HG03175 (cell line): ENCODE data around the gene NPL.

Experiments used
- ATAC-seq: cut with Tn5 transposase; IDR thresholded peaks from one replicate; pipeline ENCODE4 v1.9.1; 2021; ENCODE audit warnings: mild to moderate bottlenecking, moderate library complexity; ENCODE audit not compliant: unreplicated experiment

The NPL gene

GRCh38 chr1:182861994-182862393, 72.4 kb downstream of the NPL start:
- no peak for ATAC-seq

DNA sequence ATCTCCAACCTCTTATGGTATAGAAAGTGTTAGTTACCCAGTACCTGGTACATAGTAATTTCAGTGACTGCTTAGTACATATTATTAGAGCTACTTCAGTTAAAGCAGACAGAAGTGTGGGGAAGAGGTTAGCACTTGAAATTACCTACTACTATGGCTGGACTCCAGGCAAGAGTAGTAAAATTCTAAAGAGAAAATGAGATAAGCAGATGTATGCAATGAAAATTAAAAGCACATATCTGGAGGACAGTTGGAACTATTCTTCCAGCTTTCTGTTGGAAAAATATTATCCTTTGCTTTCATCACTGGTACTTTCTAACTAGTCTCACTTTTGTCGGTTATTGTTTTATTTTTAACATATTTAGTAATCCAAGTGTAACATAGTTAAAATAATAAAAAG, 73.3 kb downstream of the NPL start:
- ATAC-seq = no peak

DNA sequence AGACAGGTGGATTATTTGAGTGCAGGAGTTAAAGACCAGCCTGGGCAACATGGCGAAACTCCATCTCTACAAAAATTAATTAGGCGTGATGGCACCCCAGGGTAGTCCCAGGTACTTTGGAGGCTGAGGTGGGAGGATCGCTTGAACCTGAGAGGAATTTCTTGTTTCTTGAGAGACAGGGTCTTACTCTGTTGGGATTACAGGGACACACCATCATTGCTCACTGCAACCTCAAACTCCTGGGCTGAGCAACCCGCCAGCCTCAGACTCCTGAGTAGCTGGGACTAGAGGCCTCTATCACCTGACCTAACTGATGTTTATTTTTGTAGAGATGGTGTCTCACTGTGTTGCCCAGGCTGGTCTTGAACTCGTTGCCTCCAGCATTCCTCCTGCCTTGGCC, 74.4 kb downstream of the NPL start:
- ATAC-seq = no peak

DNA sequence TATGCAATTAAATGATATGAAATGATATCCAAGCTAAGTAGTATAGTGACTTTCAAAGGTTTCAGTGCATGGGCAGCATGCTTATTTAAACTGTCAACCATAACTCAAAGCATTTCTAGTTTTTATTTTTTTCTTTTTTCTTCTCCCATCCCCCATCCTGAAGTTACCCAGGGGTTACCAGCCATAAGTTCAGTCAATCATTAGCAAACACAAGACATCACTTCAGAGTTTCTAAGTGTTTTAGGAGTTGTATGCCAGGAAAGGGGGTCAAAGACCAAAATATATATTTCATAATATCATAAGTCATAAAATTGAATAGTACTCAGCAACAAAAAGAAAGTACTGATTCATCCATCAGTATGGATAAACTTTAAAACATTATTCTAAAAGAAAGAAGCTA, 78.3 kb downstream of the NPL start:
- ATAC-seq = no peak

DNA sequence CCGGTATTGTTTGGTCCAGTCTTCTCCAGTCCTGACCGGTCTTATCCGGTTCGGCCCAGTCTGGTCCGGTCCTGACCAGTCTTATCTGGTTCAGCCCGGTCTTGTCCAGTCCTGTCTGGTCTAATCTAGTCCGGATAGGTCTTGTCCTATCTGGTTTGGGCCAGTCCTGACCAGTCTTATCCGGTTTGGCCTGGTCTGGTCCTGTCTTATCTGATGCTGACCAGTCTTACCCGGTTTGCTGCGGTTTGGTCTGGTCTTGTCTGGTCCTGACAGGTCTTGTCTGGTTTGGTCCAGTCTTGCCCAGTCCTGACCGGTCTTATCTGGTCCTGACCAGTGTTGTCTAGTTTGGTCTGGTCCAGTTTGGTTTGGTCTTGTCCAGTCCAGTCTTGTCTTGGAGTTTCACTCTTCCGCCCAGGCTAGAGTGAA, 79.7 kb downstream of the NPL start:
- ATAC-seq = no peak

DNA sequence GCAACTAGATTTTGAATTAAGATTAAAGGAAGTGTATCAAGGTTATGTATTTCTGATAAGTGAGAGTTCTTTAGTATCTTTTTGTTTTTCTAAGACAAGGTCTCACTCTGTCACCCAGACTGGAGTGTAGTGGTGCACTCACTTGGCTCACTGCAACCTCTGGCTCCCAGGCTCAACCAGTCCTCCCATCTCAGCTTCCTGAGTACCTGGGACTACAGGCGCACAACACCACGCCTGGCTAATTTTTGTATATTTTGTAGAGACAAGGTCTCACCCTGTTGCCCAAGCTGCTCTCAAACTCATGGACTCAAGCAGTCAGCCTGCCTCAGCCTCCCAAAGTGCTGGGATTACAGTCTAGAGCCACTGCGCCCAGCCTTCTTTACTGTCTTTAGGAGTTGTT, 83.3 kb downstream of the NPL start:
- ATAC-seq = no peak

DNA sequence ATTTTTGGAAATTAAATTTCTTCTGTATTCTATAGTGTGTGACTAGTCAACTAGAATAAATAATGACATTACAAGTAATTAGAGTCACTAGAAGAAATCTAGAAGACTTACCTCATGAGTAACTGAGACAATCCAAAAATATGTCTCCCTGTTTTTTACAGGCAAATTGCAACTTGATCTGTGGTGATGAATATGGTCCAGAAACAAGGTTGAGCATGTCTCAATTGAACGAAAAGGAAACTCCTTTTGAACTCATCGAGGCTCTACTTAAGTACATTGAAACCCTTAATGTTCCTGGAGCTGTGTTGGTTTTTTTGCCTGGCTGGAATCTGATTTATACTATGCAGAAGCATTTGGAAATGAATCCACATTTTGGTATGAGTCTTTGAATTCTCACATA, 86.3 kb downstream of the NPL start:
- ATAC-seq = no peak

DNA sequence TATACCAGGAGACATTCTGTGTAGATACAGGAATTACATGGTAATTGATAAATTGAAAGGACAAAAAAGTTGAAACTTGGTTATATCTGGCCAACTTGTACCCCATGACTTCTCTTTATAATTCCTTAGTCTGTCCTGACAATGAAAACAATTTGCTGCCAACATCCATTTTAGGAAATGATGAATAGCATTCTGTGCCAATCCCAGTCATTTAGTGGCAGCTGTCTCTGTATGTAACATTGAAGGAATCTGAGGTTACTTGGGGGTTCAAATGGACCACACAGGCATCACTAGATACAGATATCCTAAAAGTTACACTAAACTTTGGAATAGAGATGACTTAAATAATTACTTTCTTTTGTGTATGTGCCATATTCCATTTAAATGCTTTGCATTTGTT, 87.8 kb downstream of the NPL start:
- no peak for ATAC-seq

DNA sequence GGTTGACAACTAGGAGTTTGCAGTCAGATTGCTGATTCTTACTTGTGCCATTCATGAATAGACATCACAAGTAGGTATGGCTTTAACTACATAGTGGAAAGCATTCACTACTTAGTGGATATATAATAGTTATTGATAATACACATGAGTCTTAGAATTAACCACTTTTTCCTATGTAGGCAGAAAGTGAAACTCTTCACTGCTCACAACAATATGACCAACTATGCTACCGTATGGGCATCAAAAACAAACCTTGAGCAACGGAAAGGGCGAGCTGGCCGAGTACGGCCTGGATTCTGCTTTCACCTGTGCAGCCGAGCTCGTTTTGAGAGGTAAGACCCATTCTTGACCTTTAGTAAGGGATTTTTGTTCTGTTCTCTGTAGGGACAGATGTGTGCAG, 88.3 kb downstream of the NPL start:
- ATAC-seq = no peak
